SK-N-MC (cell line): ENCODE measurements around the gene TMEM43.
"Not testable (repeated sequence)": the region's sequence is repeated elsewhere in the genome, so short reads cannot be mapped to it uniquely, and the experiment has no call there.

Experiments
- EZH2 ChIP-seq: fragments of 200-600 bp; sonication (generic); IDR thresholded peaks from one replicate; pipeline ENCODE4 v1.6.1; 2017; ENCODE audit warnings: antibody characterized with exemption
- POLR2AphosphoS5 ChIP-seq: IDR thresholded peaks from 2 replicates; pipeline ENCODE4 v1.6.1; 2012; ENCODE audit warnings: mild to moderate bottlenecking, low read depth, low read length, borderline replicate concordance

GRCh38 chr3:14087461-14087860, 37.4 kb upstream of the TMEM43 start:
- not testable (repeated sequence) for TF ChIP-seq EZH2, POLR2AphosphoS5
